ENCODE data around the gene WNT5B.
"Not testable (repeated sequence)": the region's sequence is repeated elsewhere in the genome, so short reads cannot be mapped to it uniquely, and the experiment has no call there.

The WNT5B gene

GRCh38 chr12:1691123-1692007 is 62.3 kb downstream of the WNT5B start:
- DNase-seq (ENCODE audit: low spot score) = no peak

- DNase-seq (ENCODE audit: low spot score) = no peak
Measured at GRCh38 chr12:1692226-1692625, 63.2 kb downstream of the WNT5B start.

GRCh38 chr12:1692895-1693610 is 64.0 kb downstream of the WNT5B start:
- DNase-seq (ENCODE audit: low spot score) = no peak

- not testable (repeated sequence) for DNase-seq (ENCODE audit: low spot score)
Measured at GRCh38 chr12:1695097-1695496, 66.1 kb downstream of the WNT5B start.

GRCh38 chr12:1695886-1696670 is 67.0 kb downstream of the WNT5B start:
- no peak for DNase-seq (ENCODE audit: low spot score)

GRCh38 chr12:1696800-1697199 is 67.8 kb downstream of the WNT5B start:
- no peak for DNase-seq (ENCODE audit: low spot score)

Measured in kidney capillary endothelial cell (primary cell).